ENCODE results near the gene ST6GALNAC2.

Gene ST6GALNAC2

GRCh38 chr17:76546556-76547182 lies 39.0 kb downstream of the ST6GALNAC2 start:
- Histone ChIP-seq H3K27me3 (ENCODE audit: control insufficient read depth, insufficient read depth, low read length) (no peaks in the 10 kb centered on the region), H3K9me3 (ENCODE audit: control insufficient read depth, low read length) (no peaks in the 10 kb centered on the region), H3K36me3 (ENCODE audit: control insufficient read depth, insufficient read depth, low read length) (no peaks in the 10 kb centered on the region), H2AFZ (peak overlapping the region; percentile 51), H3K79me2 (no peaks in the 10 kb centered on the region), H3K4me3 (ENCODE audit: low read depth, low read length) (no peak overlapping the region), H3K4me2 (ENCODE audit: low read length) (peak overlapping the region; percentile 31), H3K4me1 (peaks cover 51% of the 10 kb centered on the region), H3K9ac (no peak overlapping the region), H3K27ac (peak overlapping the region; percentile 95)
- TF ChIP-seq CTCF (IDR thresholded peaks at IDR 0.05), result no peak

- Histone ChIP-seq H3K79me2 (no peaks in the 10 kb centered on the region), H3K9me3 (ENCODE audit: control insufficient read depth, low read length) (no peaks in the 10 kb centered on the region), H3K27me3 (ENCODE audit: control insufficient read depth, insufficient read depth, low read length) (no peaks in the 10 kb centered on the region), H3K4me2 (ENCODE audit: low read length) (no peak overlapping the region), H3K27ac (peak overlapping the region; percentile 95), H3K4me1 (peaks cover 54% of the 10 kb centered on the region), H2AFZ (no peak overlapping the region), H3K4me3 (ENCODE audit: low read depth, low read length) (no peak overlapping the region), H3K9ac (no peak overlapping the region), H3K36me3 (ENCODE audit: control insufficient read depth, insufficient read depth, low read length) (no peaks in the 10 kb centered on the region)
- TF ChIP-seq CTCF (IDR thresholded peaks at IDR 0.05), result no peak
Measured at GRCh38 chr17:76545918-76546555, 39.6 kb downstream of the ST6GALNAC2 start.

GRCh38 chr17:76544546-76545365 lies 40.9 kb downstream of the ST6GALNAC2 start:
- no peak overlapping the region for H3K9ac ChIP-seq
- H2AFZ ChIP-seq, result peak overlapping the region; percentile 81
- peak overlapping the region; percentile 95 for H3K27ac ChIP-seq
- H3K9me3 ChIP-seq (ENCODE audit: control insufficient read depth, low read length), result no peaks in the 10 kb centered on the region
- H3K79me2 ChIP-seq, result no peaks in the 10 kb centered on the region
- peak overlapping the region; percentile 47 for H3K4me2 ChIP-seq (ENCODE audit: low read length)
- no peak overlapping the region for H3K4me3 ChIP-seq (ENCODE audit: low read depth, low read length)
- peaks cover 60% of the 10 kb centered on the region for H3K4me1 ChIP-seq
- TF ChIP-seq CTCF (IDR thresholded peaks at IDR 0.05), result no peak
- H3K27me3 ChIP-seq (ENCODE audit: control insufficient read depth, insufficient read depth, low read length), result no peaks in the 10 kb centered on the region
- no peaks in the 10 kb centered on the region for H3K36me3 ChIP-seq (ENCODE audit: control insufficient read depth, insufficient read depth, low read length)

- Histone ChIP-seq H3K9ac (no peak overlapping the region), H3K4me3 (ENCODE audit: low read depth, low read length) (no peak overlapping the region), H2AFZ (peak overlapping the region; percentile 81), H3K4me2 (ENCODE audit: low read length) (peak overlapping the region; percentile 16), H3K9me3 (ENCODE audit: control insufficient read depth, low read length) (no peaks in the 10 kb centered on the region), H3K36me3 (ENCODE audit: control insufficient read depth, insufficient read depth, low read length) (no peaks in the 10 kb centered on the region), H3K79me2 (no peaks in the 10 kb centered on the region), H3K27me3 (ENCODE audit: control insufficient read depth, insufficient read depth, low read length) (no peaks in the 10 kb centered on the region), H3K27ac (peak overlapping the region; percentile 95), H3K4me1 (peaks cover 60% of the 10 kb centered on the region)
- TF ChIP-seq CTCF (IDR thresholded peaks at IDR 0.05), result no peak
Measured at GRCh38 chr17:76543826-76544545, 41.7 kb downstream of the ST6GALNAC2 start.

Measured in parathyroid adenoma (tissue), 2 donors.